ENCODE data around the gene PLEKHF1.

The PLEKHF1 gene

GRCh38 chr19:29675120-29675649 lies 9.9 kb downstream of the PLEKHF1 start:
- DNase-seq (ENCODE audit: low read depth, low spot score), result no peak
- H3K4me3 ChIP-seq (ENCODE audit: low read length), result no peak overlapping the region

DNA sequence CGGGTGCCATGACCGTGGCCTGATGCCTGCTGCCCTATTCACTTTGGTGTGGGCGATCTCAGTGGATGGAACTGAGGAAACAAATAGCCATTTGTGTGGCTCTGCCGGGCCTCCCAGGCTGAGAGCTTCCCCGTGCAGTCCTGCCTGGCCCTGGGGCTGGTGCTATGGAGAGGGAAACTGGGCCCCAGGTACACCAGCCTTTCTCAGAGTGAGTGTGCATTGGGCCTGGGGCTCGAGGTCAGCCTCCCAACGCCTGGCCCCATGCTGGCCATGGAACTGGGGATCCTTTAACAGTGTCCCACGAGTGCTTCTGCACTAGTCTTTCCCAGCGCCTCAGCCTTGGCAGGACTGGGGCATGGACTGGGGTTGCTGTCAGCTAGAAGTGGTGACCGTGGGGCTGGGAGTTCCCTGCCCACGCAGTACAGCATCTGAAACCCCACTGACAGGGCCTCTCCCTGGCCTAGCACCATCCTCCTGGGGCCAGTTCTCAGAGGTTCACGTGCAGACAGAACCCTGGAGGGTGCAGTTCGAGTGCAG lies 10.5 kb downstream of the PLEKHF1 start:
- H3K4me3 ChIP-seq (ENCODE audit: low read length), result no peak overlapping the region
- DNase-seq (ENCODE audit: low read depth, low spot score), result no peak

DNA sequence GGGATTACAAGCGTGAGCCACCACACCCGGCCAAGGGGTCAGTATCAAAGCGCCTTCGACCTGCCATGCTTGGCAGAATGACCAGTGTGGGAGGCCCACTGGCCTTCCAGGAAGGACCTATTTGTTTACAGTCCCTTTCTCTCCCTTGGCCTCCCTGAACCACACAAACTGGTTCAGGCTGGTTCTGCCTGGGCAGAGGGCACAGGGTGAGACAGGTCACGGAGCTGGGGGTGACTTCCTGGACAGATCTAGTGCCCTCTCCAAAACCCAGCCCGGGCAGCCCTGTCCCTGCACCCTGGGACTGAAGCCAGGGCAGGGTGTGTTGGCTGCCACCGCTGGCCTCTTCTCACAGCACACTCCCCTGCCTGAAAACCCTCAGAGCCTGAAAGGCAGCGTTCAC lies 11.3 kb downstream of the PLEKHF1 start:
- no peak overlapping the region for H3K4me3 ChIP-seq (ENCODE audit: low read length)
- DNase-seq (ENCODE audit: low read depth, low spot score), result no peak

- no peak overlapping the region for H3K4me3 ChIP-seq (ENCODE audit: low read length)
- DNase-seq (ENCODE audit: low read depth, low spot score), result peak; percentile 58
Measured at GRCh38 chr19:29677001-29677817, 11.9 kb downstream of the PLEKHF1 start.

DNA sequence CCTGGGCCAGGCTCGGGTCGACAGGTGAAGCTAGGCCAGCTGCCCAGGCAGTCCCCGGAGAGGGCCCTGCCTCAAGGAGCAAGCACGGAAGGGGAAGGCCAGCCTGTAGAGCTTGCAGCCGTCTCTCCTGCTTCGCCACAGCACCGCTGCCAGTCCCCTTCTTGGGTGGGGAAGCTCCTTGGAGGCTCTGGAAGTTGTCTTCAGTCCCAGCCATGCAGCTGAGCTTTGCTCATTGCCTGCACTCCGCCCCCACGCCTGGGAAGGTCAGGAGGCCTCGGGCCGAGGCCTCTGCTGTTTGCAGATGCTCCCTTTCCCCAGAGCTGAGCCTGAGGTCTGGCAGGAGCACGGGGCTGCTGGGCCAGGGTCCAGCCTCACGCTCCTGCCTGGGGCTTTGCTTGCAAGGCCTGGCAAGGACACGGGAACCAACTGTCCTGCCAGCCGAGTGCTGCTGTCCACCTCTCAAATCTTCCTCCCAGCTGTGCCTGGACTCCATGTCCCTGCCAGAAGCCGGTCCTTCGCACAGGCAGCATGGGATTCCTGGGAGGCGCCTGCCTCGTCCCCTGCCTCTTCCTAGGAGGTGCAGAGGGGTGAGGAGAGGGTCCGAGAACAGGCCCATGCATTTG lies 13.3 kb downstream of the PLEKHF1 start:
- DNase-seq (ENCODE audit: low read depth, low spot score), result no peak
- H3K4me3 ChIP-seq (ENCODE audit: low read length), result no peak overlapping the region

GRCh38 chr19:29679598-29680210 lies 14.4 kb downstream of the PLEKHF1 start:
- no peak overlapping the region; the same call in 1 of the 2 replicates for H3K4me3 ChIP-seq (ENCODE audit: low read length)

DNA sequence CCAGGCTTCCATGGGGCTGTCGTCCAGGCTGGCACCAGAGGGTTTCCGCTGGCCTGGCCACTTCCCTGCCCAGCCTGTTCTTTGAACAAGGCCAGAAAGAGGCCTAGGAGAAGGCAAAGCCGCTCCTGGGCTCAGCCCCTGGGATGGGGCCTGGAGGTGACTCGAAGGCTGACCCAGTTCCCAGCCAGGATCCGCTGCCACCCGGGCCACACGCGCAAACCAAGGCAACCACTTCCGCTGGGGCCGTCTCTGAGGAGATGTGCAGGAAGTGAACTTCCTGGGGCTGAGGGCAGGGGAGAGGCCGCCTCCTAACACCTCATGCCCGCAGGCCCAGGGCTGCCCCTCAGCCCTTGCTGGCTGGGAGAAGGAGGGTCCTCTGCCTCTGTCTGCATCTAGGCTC lies 15.2 kb downstream of the PLEKHF1 start:
- peak overlapping the region; percentile 27 for H3K4me3 ChIP-seq (ENCODE audit: low read length)
- DNase-seq (ENCODE audit: low read depth, low spot score), result peak; percentile 88

More at GRCh38 chr19:29679598-29680210, 14.4 kb downstream of the PLEKHF1 start:
- DNase-seq (ENCODE audit: low read depth, low spot score), result no peak

- H3K4me3 ChIP-seq (ENCODE audit: low read length), result peak overlapping the region; percentile 27
Measured at GRCh38 chr19:29680937-29681336, 15.7 kb downstream of the PLEKHF1 start.

DNA sequence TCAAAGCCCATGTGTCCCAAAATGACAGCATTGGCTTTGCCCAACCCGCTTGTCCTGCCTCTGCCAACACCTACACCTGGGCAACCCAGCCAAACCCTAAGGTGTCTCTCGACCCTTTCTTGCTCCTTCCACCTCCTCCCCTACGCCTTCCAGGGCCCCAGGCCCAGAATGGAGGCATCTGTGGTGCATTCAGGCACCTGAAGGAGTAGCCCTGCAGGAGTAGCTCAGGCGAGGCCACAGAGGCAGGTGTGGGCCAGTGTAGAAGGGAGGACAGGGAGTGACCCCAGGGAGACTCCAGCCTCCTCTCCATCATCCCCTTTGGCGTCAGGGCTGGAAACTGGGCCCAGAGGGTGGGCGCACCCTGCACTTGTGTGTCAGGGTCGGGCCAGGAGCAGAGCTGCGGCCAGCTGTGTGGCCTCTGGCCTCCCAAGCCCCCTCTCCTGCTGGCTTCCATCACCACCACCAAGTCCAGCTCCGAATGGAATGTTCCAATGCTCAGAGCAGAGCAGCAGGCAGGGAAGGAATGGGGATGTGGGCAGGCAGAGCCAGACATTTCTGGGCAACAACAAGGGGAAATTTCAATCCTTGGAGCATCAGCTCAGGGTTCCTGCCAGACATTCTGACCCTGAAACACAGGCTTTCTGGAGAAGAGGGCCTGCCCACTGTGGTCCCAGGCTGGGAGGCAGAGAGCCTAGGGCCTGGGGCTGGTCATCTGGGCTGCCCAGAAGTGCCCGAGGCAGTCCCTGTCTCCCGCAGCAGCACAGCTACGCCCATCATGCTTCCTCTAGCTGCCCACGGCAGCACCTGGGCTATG lies 16.4 kb downstream of the PLEKHF1 start:
- no peak for DNase-seq (ENCODE audit: low read depth, low spot score)
- H3K4me3 ChIP-seq (ENCODE audit: low read length), result no peak overlapping the region

More at GRCh38 chr19:29680937-29681336, 15.7 kb downstream of the PLEKHF1 start:
- DNase-seq (ENCODE audit: low read depth, low spot score), result no peak

- H3K4me3 ChIP-seq (ENCODE audit: low read length), result no peak overlapping the region
- DNase-seq (ENCODE audit: low read depth, low spot score), result no peak
Measured at GRCh38 chr19:29682236-29682895, 17.1 kb downstream of the PLEKHF1 start.

GRCh38 chr19:29683009-29683408 lies 17.7 kb downstream of the PLEKHF1 start:
- H3K4me3 ChIP-seq (ENCODE audit: low read length), result no peak overlapping the region
- no peak for DNase-seq (ENCODE audit: low read depth, low spot score)

DNA sequence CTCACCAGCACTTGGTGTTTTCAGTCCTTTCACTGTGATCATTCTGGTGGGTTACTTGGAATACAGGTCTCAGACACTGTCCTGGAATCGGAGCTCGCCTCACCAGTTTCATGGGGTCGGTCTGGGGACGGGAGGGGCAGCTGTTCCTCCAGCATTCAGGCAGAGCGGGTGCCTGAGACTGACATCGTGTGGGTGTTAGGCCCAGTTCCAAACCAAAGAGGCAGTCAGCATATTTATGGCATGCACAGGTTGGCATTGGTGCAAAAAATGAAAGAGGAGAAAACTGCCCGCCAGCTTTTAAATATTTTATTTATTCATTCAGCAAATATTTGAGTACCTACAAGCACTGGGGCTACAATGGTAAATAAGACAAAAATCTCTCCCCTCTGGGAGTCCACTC lies 20.1 kb downstream of the PLEKHF1 start:
- DNase-seq (ENCODE audit: low read depth, low spot score), result no peak
- no peak overlapping the region for H3K4me3 ChIP-seq (ENCODE audit: low read length)

GRCh38 chr19:29686285-29686805 lies 21.1 kb downstream of the PLEKHF1 start:
- H3K4me3 ChIP-seq (ENCODE audit: low read length), result no peak overlapping the region
- DNase-seq (ENCODE audit: low read depth, low spot score), result no peak

DNA sequence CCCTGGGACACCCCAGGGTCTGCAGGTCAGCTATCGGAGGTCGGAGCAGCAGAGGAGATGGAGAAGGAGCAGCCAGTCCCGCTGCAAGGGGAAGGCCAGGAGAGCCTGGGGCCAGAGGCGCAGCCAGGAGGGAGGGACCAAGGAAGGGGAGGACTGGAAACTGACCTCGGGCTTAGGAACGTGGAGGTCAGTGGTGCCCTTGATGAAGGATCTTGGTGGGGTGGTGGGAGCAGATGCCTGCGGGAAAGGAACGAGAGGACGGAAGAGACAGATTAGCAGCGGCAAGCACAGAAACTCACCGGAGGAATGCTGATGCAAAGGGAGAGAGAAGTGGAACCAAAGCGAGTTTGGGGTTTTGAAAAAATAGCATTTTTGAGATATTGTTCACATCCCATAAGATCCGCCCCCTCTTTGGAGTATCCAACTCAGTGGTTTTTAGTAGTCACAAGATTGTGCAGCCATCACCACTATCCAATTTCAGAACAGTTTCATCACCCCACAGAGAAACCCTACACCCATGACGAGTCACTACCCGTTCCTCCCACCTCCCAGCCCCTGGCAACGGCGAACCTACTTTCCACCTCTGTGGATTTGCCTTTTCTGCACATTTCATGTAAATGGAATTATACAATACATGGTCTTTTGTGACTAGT lies 22.1 kb downstream of the PLEKHF1 start:
- no peak for DNase-seq (ENCODE audit: low read depth, low spot score)
- no peak overlapping the region for H3K4me3 ChIP-seq (ENCODE audit: low read length)

- DNase-seq (ENCODE audit: low read depth, low spot score), result no peak
- no peak overlapping the region for H3K4me3 ChIP-seq (ENCODE audit: low read length)
Measured at GRCh38 chr19:29687897-29688728, 22.9 kb downstream of the PLEKHF1 start.

GRCh38 chr19:29690842-29691241 lies 25.6 kb downstream of the PLEKHF1 start:
- H3K4me3 ChIP-seq (ENCODE audit: low read length), result no peak overlapping the region
- peak; percentile 69 for DNase-seq (ENCODE audit: low read depth, low spot score)

GRCh38 chr19:29694161-29694560 lies 28.9 kb downstream of the PLEKHF1 start:
- H3K4me3 ChIP-seq (ENCODE audit: low read length), result no peak overlapping the region
- no peak for DNase-seq (ENCODE audit: low read depth, low spot score)
